Liver (tissue), 9 donors: ENCODE data around the gene IMPA2. TPM values are rescaled to one million over a fixed set of nuclear protein-coding genes. Genes with fewer than 3 reads are reported as not detected.

Source experiments
- DNase-seq: peaks from one replicate; pipeline ENCODE4 v3.0.0-alpha.2; 2017; ENCODE audit warnings: low spot score
- H3K27ac ChIP-seq, 2 donors: one replicate each; pipeline ENCODE4 v1.7.0; 2013; ENCODE audit warnings: inconsistent platforms in 2 of 2, low read length in 2 of 2, control low read depth in 1 of 2, low read depth in 1 of 2, mild to moderate bottlenecking in 1 of 2
- H3K27me3 ChIP-seq, 4 donors: one replicate each; pipeline versions ENCODE4 v1.6.1 to v1.7.0; 2013; ENCODE audit warnings: low read length in 3 of 4, inconsistent platforms in 1 of 4, mild to moderate bottlenecking in 1 of 4, moderate library complexity in 1 of 4; ENCODE audit not compliant: control insufficient read depth in 4 of 4, insufficient read depth in 4 of 4
- H3K36me3 ChIP-seq, 4 donors: one replicate each; pipeline versions ENCODE4 v1.6.1 to v1.7.0; 2013; ENCODE audit warnings: low read length in 3 of 4, mild to moderate bottlenecking in 3 of 4, low read depth in 1 of 4, moderate library complexity in 1 of 4; ENCODE audit not compliant: control insufficient read depth in 4 of 4, insufficient read depth in 3 of 4
- H3K4me1 ChIP-seq, 4 donors: one replicate each; pipeline versions ENCODE4 v1.6.1 to v1.7.0; 2013; ENCODE audit warnings: low read length in 3 of 4, mild to moderate bottlenecking in 3 of 4, moderate library complexity in 1 of 4; ENCODE audit not compliant: control insufficient read depth in 4 of 4, insufficient read depth in 4 of 4
- H3K4me3 ChIP-seq, 3 donors: one replicate each; pipeline versions ENCODE4 v1.6.1 to v1.7.0; 2013; ENCODE audit warnings: low read length in 3 of 3, control low read depth in 1 of 3, low read depth in 1 of 3, mild to moderate bottlenecking in 1 of 3
- H3K9ac ChIP-seq, 2 donors: one replicate each; pipeline ENCODE4 v1.7.0; 2013; ENCODE audit warnings: low read length in 2 of 2, mild to moderate bottlenecking in 2 of 2, moderate library complexity in 2 of 2, control low read depth in 1 of 2, low read depth in 1 of 2
- H3K9me3 ChIP-seq, 4 donors: one replicate each; pipeline versions ENCODE4 v1.6.1 to v1.7.0; 2013; ENCODE audit warnings: low read length in 3 of 4; ENCODE audit not compliant: control insufficient read depth in 4 of 4
- EGR1 ChIP-seq, 2 donors: IDR thresholded peaks; 2 replicates each; pipeline ENCODE4 v1.6.1; 2016 to 2018; ENCODE audit warnings: antibody characterized with exemption in 2 of 2, low read depth in 2 of 2
- FOXA1 ChIP-seq: IDR thresholded peaks from 2 replicates; pipeline ENCODE4 v1.6.1; 2016; ENCODE audit warnings: antibody characterized with exemption
- FOXA2 ChIP-seq: IDR thresholded peaks from 2 replicates; pipeline ENCODE4 v1.6.1; 2016; ENCODE audit warnings: antibody characterized with exemption
- GABPA ChIP-seq, 2 donors: IDR thresholded peaks in 1 of 2; conservative IDR thresholded peaks in 1 of 2; 2 replicates each; pipeline ENCODE4 v1.6.1; 2016; ENCODE audit warnings: antibody characterized with exemption in 2 of 2, mild to moderate bottlenecking in 1 of 2, moderate library complexity in 1 of 2
- HNF4A ChIP-seq, 2 donors: conservative IDR thresholded peaks; 2 replicates each; pipeline ENCODE4 v1.6.1; 2016; ENCODE audit warnings: antibody characterized with exemption in 2 of 2, mild to moderate bottlenecking in 2 of 2
- HNF4G ChIP-seq: IDR thresholded peaks from 2 replicates; pipeline ENCODE4 v1.6.1; 2016; ENCODE audit warnings: antibody characterized with exemption
- JUND ChIP-seq, 2 donors: IDR thresholded peaks; 2 replicates each; pipeline ENCODE4 v1.6.1; 2016; ENCODE audit warnings: antibody characterized with exemption in 2 of 2
- NR2F2 ChIP-seq: IDR thresholded peaks from 2 replicates; pipeline ENCODE4 v1.6.1; 2016; ENCODE audit warnings: antibody characterized with exemption
- RAD21 ChIP-seq, 2 donors: IDR thresholded peaks; 2 replicates each; pipeline ENCODE4 v1.6.1; 2016; ENCODE audit warnings: antibody characterized with exemption in 2 of 2, mild to moderate bottlenecking in 2 of 2
- RXRA ChIP-seq, 2 donors: IDR thresholded peaks; 2 replicates each; pipeline ENCODE4 v1.6.1; 2017 to 2018; ENCODE audit warnings: antibody characterized with exemption in 2 of 2, mild to moderate bottlenecking in 1 of 2
- SP1 ChIP-seq: IDR thresholded peaks from 2 replicates; pipeline ENCODE4 v1.6.1; 2018; ENCODE audit warnings: antibody characterized with exemption, mild to moderate bottlenecking
- TAF1 ChIP-seq: conservative IDR thresholded peaks from 2 replicates; pipeline ENCODE4 v1.6.1; 2016; ENCODE audit warnings: antibody characterized with exemption, mild to moderate bottlenecking
- YY1 ChIP-seq: IDR thresholded peaks from 2 replicates; pipeline ENCODE4 v1.6.1; 2016; ENCODE audit warnings: antibody characterized with exemption, mild to moderate bottlenecking
- WGBS: extraction: QIAGEN DNeasy Blood & Tissue Kit; methylation state at CpG from one replicate; pipeline ENCODE4 v1.1.7; 2013; 5-methylcytosine and 5-hydroxymethylcytosine counted together
- polyA plus RNA-seq, 2 donors: library from polyadenylated mRNA; stranded (reverse) in 1 of 2; unstranded in 1 of 2; fragments of 200-250 nt in 1 of 2; fragments of >200 nt in 1 of 2; fragmentation: Nextera tagmentation in 1 of 2; extraction: Ambion mirVana in 1 of 2; gene quantifications; one replicate each; pipeline versions ENCODE4 v1.2.1 to v1.2.3, GENCODE V29; 2013 to 2015
- total RNA-seq, 2 donors: library from RNA; depleted of rRNA; stranded (reverse); fragments of >200 nt; gene quantifications; one replicate each; pipeline ENCODE4 v1.2.3, GENCODE V29; 2014
- TF ChIP-seq, protein P1 (sequence below): IDR thresholded peaks from 2 replicates; pipeline ENCODE4 v1.6.1; 2016; ENCODE audit warnings: antibody characterized with exemption
- TF ChIP-seq, protein P2 (sequence below): IDR thresholded peaks from 2 replicates; pipeline ENCODE4 v1.6.1; 2016; ENCODE audit warnings: antibody characterized with exemption, mild to moderate bottlenecking
- TF ChIP-seq, protein P3 (sequence below): IDR thresholded peaks from 2 replicates; pipeline ENCODE4 v1.6.1; 2016; ENCODE audit warnings: antibody characterized with exemption
- TF ChIP-seq, protein P4 (sequence below): IDR thresholded peaks from 2 replicates; pipeline ENCODE4 v1.6.1; 2016; ENCODE audit warnings: antibody characterized with exemption
- TF ChIP-seq, protein P5 (sequence below): fragments of 150-350 bp; IDR thresholded peaks from 2 replicates; pipeline ENCODE4 v1.5.1; 2017; ENCODE audit warnings: improper control_type of control experiment, low read depth, low read length; ENCODE audit not compliant: missing input control
- donor health status: healthy.
- donor health status: healthy.
- donor health status: healthy.
- donor health status: healthy.
- donor health status: healthy.

IMPA2 gene
- total and polyA plus RNA-seq, 4 donors = 27.5 to 55.8 (median 48.2) TPM

DNA sequence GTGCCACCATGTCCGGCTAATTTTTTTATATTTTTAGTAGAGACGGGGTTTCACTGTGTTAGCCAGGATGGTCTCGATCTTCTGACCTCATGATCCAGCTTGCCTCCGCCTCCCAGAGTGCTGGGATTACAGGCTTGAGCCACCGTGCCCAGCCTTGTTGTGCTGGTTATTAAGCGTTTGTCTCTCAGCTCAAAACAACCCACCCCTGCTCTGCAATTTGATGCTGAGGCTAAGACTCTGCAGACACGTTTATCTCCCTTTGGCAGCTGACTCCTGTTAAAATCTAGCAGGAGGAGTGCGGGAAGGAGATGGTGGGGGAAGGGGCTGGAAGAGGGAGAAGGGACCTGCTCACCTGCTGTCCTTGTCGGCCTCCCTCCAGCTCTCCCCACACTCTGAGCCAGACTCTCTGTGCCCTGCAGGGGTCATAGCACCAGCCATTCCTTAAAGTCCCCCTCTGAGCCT is 29.9 kb upstream of the IMPA2 start:
- no peak overlapping the region for H3K4me3 ChIP-seq
- peaks cover 0 to 2% (median under 1%) of the 10 kb centered on the region in 4 donors for H3K9me3 ChIP-seq
- H3K9ac ChIP-seq = no peak overlapping the region
- WGBS = 91% methylated on average over 9 of the region's 9 CpGs
- TF ChIP-seq, protein P1, sequence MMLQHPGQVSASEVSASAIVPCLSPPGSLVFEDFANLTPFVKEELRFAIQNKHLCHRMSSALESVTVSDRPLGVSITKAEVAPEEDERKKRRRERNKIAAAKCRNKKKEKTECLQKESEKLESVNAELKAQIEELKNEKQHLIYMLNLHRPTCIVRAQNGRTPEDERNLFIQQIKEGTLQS = no peak
- TF ChIP-seq, protein P2, sequence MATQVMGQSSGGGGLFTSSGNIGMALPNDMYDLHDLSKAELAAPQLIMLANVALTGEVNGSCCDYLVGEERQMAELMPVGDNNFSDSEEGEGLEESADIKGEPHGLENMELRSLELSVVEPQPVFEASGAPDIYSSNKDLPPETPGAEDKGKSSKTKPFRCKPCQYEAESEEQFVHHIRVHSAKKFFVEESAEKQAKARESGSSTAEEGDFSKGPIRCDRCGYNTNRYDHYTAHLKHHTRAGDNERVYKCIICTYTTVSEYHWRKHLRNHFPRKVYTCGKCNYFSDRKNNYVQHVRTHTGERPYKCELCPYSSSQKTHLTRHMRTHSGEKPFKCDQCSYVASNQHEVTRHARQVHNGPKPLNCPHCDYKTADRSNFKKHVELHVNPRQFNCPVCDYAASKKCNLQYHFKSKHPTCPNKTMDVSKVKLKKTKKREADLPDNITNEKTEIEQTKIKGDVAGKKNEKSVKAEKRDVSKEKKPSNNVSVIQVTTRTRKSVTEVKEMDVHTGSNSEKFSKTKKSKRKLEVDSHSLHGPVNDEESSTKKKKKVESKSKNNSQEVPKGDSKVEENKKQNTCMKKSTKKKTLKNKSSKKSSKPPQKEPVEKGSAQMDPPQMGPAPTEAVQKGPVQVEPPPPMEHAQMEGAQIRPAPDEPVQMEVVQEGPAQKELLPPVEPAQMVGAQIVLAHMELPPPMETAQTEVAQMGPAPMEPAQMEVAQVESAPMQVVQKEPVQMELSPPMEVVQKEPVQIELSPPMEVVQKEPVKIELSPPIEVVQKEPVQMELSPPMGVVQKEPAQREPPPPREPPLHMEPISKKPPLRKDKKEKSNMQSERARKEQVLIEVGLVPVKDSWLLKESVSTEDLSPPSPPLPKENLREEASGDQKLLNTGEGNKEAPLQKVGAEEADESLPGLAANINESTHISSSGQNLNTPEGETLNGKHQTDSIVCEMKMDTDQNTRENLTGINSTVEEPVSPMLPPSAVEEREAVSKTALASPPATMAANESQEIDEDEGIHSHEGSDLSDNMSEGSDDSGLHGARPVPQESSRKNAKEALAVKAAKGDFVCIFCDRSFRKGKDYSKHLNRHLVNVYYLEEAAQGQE = no peak
- no peak for TF ChIP-seq TAF1
- TF ChIP-seq RAD21 (IDR thresholded peaks at IDR 0.05) = no peak
- no peak for TF ChIP-seq HNF4A (conservative IDR thresholded peaks at IDR 0.05)
- TF ChIP-seq, protein P3, sequence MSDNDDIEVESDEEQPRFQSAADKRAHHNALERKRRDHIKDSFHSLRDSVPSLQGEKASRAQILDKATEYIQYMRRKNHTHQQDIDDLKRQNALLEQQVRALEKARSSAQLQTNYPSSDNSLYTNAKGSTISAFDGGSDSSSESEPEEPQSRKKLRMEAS = no peak
- TF ChIP-seq GABPA (IDR thresholded peaks at IDR 0.05 in 1 of 2, conservative IDR thresholded peaks at IDR 0.05 in 1 of 2) = no peak
- H3K27ac ChIP-seq = no peak overlapping the region
- DNase-seq = no peak
- H3K36me3 ChIP-seq = no peaks in the 10 kb centered on the region
- H3K27me3 ChIP-seq = no peaks in the 10 kb centered on the region
- H3K4me1 ChIP-seq = peaks cover 3 to 6% (median 5%) of the 10 kb centered on the region in 4 donors

DNA sequence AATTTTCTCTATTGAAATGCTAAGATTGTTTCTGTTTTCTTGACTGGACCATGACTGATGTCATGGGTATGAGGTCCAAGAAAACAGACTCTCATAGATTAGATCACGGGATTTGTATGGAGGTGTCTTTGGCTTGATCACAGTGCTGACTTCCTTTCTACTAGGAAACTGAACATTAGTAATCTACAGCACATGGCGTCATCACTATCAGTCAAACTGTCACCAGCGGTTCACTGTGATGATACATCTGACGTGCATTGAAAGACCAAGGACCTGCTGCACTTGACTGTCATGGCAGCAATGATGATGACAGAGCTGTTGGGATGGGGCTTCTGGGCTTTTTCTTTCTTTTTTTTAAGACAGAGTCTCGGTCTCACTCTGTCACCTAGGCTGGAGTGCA is 28.2 kb upstream of the IMPA2 start:
- WGBS = 87% methylated on average over 5 of the region's 5 CpGs
- TF ChIP-seq EGR1 (IDR thresholded peaks at IDR 0.05; ENCODE audit: low read depth in 2 of 2) (no peak), RXRA (IDR thresholded peaks at IDR 0.05) (no peak), JUND (IDR thresholded peaks at IDR 0.05) (no peak), SP1 (no peak), NR2F2 (no peak), GABPA (IDR thresholded peaks at IDR 0.05 in 1 of 2, conservative IDR thresholded peaks at IDR 0.05 in 1 of 2) (no peak), RAD21 (IDR thresholded peaks at IDR 0.05) (no peak), FOXA2 (no peak), HNF4A (conservative IDR thresholded peaks at IDR 0.05) (no peak), YY1 (no peak), HNF4G (no peak), TAF1 (no peak), FOXA1 (no peak)
- TF ChIP-seq, protein P2 = no peak
- TF ChIP-seq, protein P4, sequence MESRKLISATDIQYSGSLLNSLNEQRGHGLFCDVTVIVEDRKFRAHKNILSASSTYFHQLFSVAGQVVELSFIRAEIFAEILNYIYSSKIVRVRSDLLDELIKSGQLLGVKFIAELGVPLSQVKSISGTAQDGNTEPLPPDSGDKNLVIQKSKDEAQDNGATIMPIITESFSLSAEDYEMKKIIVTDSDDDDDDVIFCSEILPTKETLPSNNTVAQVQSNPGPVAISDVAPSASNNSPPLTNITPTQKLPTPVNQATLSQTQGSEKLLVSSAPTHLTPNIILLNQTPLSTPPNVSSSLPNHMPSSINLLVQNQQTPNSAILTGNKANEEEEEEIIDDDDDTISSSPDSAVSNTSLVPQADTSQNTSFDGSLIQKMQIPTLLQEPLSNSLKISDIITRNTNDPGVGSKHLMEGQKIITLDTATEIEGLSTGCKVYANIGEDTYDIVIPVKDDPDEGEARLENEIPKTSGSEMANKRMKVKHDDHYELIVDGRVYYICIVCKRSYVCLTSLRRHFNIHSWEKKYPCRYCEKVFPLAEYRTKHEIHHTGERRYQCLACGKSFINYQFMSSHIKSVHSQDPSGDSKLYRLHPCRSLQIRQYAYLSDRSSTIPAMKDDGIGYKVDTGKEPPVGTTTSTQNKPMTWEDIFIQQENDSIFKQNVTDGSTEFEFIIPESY = no peak
- TF ChIP-seq, protein P5, sequence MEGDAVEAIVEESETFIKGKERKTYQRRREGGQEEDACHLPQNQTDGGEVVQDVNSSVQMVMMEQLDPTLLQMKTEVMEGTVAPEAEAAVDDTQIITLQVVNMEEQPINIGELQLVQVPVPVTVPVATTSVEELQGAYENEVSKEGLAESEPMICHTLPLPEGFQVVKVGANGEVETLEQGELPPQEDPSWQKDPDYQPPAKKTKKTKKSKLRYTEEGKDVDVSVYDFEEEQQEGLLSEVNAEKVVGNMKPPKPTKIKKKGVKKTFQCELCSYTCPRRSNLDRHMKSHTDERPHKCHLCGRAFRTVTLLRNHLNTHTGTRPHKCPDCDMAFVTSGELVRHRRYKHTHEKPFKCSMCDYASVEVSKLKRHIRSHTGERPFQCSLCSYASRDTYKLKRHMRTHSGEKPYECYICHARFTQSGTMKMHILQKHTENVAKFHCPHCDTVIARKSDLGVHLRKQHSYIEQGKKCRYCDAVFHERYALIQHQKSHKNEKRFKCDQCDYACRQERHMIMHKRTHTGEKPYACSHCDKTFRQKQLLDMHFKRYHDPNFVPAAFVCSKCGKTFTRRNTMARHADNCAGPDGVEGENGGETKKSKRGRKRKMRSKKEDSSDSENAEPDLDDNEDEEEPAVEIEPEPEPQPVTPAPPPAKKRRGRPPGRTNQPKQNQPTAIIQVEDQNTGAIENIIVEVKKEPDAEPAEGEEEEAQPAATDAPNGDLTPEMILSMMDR = no peak

More for the DNA sequence above, 28.2 kb upstream of the IMPA2 start:
- peaks cover 1 to 8% (median 2%) of the 10 kb centered on the region in 4 donors for H3K9me3 ChIP-seq
- H3K4me3 ChIP-seq = no peak overlapping the region
- no peak overlapping the region for H3K27ac ChIP-seq
- no peak overlapping the region for H3K9ac ChIP-seq
- no peaks in the 10 kb centered on the region for H3K36me3 ChIP-seq
- no peaks in the 10 kb centered on the region for H3K4me1 ChIP-seq
- H3K27me3 ChIP-seq = no peaks in the 10 kb centered on the region
- DNase-seq = no peak
